ENCODE measurements around the gene KDM3A.

KDM3A gene

DNA sequence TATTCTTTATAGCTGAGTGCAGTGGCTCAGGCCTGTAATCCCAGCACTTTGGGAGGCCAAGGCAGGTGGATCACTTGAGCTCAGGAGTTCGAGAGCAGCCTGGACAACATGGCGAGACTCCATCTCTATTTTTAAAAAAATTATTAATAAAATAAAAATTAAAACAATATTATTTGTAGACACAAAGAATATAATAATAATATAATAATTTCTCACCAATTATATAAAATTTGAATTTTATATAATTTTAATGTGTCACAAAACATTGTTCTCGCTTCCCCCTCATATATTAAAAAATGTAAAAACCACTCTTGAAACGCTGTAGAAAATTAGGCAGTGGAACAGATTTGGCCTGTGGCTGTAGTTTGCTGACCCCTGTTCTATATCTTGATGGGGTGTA, 5.6 kb upstream of the KDM3A start:
- DNase-seq (ENCODE audit: low read depth in 2 of 2) = no peak

DNA sequence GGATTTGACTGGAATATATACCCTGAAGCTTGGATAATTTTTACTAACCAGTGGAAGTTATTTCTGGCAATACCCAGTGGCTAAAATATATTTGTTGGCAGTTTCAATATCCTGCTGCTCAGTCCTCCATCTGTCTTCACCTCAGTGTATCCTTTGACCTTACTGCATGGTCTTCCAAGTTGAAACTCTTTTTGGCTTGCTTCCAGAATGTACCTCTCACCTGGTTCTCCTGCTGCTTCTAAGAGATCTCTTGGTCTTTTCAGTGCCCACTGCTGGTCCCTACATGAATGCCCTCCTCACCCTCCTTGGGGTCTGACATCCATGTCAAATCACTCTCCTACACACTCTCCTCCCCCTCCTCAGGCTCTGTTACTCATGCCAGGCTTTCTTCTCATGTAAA, 4.8 kb upstream of the KDM3A start:
- DNase-seq (ENCODE audit: low read depth in 2 of 2) = no peak

DNA sequence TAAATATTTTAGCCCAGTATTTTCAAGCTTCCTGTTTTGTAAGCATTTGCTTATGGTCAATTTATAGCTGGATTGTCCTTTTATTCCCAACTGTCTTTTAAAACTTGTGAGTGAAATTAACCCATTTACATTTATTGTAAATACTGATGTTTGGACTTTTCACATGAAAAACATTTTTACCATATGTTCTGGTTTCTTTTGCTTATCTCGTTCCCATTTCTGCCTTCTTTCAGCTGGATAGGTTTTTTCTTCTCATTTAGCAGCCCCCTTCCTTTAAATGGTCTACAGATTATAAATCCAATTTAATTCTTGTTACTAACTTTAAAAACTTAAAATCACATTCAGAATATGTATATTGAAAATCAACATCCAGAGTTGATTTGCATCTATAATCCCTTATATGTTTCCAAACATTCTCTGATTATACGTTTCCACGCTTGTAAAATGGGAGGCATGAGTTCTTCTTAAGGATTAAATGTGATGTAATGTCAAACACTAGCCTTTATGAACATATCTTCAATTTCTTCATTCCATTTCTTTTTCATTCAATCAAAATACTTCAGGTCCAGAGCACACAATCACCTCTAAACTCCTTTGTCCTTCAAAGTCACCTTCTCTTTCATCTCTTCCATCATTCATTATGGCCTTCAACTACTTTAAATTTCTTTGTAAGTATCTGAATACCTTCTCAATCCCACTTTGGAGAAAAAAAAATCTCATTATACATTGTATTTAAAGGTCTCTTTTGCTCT, 1.1 kb upstream of the KDM3A start:
- DNase-seq (ENCODE audit: low read depth in 2 of 2) = no peak

DNA sequence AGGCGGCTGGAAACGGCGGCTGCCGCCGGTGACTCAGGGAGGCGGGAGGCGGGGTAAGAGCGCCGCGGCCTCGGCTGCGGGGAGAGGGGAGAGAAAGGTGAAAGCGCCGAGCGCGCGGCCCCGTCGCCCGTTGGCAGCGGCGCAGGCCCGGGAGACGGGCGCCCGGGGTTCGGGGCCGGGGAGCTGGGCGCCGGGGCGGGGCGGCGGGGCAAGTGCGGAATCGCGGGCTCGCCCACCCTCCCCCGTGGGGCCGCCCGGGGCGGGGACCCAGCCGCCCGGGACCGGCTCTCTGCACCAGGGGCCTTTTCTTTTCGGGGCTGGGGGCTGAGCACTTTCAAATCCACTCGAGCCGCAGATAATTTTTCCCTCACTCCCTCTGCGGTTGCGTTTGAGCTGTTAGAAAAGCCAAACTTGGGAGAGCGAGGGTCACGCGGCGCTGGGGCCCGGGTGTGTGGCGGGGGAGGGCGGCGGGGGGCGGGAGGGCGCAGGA, 266 bp downstream of the KDM3A start:
- peak in 1 of 2 donors; percentile 2 for DNase-seq (ENCODE audit: low read depth in 2 of 2)

DNA sequence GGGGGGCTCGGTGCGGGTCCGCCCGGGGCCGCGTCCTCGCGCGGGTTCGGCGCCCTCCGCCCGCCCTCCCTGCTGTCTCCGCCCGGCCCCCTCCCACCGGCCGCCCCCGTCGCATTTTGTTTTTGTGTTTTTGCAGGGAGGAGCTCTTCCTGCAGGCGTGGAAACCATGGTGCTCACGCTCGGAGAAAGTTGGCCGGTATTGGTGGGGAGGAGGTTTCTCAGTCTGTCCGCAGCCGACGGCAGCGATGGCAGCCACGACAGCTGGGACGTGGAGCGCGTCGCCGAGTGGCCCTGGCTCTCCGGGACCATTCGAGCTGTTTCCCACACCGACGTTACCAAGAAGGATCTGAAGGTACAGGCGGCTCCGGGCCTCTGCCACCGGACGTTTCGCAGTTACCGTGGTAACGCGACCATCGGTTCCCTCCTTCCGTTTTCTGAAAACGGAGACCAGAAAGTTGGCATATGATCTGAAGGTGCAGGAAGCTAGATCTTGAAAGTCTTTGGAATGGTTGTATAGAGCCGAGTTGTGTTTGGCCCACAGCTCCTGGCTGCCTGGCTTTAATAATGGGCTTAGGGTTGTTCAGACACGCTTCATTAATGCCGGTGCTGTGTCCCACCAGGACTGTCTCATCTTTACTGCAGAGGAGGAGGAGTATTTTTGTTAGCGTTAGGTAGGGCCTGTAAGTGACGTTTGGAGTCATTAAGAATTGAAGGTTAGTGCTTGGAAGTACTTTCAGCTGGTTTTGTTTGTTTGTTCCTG, 891 bp downstream of the KDM3A start:
- peak; percentile 31 to 36 for DNase-seq (ENCODE audit: low read depth in 2 of 2)

DNA sequence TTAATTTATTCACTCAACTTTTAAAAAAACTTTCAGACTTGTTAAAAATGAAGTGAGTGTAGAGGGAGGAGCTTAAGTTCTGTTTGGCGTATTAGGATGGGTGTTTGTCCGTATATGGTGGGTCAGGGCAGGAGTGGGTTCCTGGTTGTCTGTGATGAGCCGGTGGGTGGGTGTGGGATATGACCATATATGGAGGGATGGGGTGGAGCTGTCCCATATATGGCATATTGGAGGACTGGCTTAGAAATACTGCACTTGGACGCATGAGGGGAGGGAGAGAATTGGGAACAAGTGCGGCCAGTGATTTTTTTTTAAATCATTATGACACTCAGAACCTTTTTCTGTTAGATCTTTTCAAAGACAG, 1.5 kb downstream of the KDM3A start:
- DNase-seq (ENCODE audit: low read depth in 2 of 2) = peak; percentile 53 to 67

DNA sequence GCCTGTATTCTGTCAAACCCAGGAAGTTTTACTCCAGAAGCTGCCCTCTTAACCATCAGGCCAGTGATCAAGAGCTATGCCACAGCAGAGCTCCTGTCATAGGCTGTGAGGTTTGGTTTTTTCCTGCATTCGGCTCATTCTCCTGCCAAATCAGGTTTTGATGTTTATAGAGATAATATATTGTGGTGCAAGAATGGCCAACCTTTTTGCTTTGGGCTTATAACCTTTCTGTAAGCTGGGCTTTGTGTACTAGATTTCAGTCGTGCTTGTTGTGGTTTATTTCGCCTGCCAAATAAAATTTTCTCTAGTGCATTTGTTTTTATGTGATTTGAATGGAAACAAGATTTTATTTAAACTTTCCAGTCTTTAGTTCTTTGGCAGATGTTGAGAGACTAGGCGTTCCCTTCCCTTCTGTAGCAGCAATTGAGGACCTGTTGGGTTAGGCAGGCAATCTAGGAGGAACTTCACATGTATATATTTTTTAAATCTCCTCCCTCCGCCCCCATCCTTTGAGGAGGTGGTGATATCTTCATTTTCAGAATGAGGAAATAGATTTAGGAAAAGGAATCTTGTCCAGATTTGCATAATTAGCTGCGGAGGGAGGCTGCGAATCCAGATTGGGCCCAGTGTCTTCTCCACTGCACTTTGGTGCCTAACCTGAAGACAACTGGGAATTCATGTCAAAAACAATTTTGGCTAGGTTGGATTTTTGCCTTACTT, 2.6 kb downstream of the KDM3A start:
- no peak for DNase-seq (ENCODE audit: low read depth in 2 of 2)

DNA sequence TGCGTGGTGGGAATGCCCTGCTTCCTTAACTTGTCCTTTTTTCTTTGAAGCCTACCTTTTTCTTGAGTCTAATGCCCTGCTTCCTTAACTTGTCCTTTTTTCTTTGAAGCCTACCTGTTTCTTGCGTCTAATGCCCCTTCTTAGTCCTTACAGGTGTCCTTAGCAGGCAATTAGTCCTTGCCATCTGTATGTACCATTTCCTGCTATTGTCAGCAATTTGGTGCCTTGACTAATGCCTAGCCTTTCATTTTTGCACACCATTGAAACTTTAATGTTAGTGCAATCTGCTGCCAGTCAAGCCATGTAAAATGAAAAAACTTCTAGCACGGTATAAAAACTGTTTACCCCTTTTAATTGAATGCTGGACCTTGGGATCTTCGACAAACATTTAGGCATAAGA, 4.3 kb downstream of the KDM3A start:
- DNase-seq (ENCODE audit: low read depth in 2 of 2) = no peak

DNA sequence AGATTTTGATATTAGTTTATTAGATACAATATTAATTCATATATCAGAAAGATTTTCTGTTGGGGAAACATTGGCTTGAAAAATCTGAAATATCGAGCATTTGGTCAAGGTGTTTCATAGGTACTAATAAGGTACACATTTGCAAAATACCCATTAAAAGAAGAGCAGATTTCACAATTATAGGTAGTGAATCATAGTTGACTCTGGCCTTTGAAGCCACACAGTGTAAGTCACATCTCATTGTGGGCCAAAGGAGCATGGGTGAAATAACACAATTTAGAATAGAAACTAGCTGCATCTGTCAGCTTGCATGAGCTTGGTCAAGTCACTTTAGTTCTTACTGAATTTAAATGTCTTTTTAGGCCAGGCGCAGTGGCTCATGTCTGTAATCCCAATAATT, 4.9 kb downstream of the KDM3A start:
- no peak for DNase-seq (ENCODE audit: low read depth in 2 of 2)

DNA sequence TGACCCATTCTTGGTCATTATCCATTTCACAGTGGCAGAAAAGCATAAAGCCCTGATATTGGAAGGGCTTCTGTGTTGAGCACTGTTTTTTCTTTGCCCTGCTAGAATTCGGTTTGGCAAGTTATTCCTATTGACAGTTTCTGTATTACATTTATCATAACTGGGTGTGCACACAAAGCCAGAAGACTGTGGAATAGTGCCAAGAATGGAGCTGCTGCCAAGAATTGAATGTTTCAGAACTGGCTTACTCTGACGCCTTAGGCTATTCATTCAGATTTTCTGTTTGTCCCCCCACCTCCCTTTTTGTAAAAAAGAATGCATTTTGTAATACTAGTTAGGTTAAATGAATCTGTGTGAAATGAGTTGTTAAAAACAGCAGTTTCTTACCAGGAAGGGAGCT, 12.7 kb downstream of the KDM3A start:
- DNase-seq (ENCODE audit: low read depth in 2 of 2) = no peak

DNA sequence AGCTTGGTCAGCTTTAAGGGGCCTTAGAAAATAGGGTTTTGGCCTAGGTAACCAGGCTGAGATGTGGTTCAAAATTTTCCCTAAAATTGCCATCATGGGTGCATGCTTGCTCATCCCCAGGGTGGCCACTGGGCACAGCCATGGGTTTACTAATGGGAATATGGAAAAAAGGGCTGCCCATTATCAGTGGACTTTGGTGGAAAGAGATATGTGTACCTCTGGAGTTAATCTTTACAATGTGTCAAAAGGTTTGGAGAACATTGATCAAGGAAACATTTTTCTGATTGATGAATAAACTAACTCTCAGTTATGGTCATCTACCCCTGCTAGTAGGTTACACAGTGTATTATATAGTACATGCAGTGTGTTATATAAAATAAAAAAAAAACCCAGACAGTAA, 13.1 kb downstream of the KDM3A start:
- no peak for DNase-seq (ENCODE audit: low read depth in 2 of 2)

DNA sequence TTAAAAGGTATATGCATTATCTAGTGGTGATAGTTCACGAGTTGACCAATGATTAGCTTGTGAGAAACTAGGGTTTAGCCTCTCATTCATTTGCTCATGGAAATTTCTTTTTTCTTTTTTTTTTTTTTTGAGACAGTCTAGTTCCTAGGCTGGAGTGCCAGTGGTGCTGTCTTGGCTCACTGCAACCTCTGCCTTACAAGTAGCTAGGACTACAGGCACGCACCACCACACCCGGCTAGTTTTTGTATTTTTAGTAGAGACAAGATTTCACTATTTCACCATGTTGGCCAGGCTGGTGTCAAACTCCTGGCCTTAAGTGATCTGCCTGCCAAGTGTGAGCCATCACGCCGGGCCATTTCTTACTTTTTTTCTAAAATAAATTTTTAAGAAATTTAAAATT, 14.0 kb downstream of the KDM3A start:
- no peak for DNase-seq (ENCODE audit: low read depth in 2 of 2)

DNA sequence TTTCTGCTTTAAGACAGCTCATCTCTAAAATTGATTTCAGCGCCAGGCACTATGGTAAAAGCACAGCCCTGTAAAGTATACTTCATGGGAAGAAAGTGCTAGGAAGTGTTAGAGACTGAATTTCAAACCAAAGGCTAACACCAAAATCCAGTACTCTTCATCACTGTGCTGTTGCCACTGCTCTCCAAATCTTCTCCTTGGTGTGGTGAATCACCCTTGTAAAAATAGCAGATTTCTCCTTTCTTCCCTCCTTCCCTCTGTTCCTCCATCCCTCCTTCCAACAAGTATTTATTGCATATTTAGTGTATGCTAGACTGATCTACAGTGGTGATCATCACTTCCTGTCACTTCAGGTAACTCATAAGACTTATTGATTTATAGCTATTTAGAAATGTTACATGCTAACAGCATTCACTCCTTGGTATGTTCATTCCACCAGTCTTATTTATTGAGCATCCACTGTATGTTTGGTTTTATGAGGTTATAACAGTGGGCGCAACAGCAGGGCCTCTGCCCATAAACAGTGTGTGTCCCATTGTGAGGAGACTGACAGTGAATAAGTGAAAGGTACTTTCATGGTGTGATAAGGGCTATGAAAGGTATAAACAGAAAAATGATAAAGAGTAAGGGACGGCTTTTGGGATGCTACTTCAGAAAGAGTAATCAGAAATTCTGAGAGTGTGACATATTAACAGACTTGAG, 20.0 kb downstream of the KDM3A start:
- no peak for DNase-seq (ENCODE audit: low read depth in 2 of 2)

DNA sequence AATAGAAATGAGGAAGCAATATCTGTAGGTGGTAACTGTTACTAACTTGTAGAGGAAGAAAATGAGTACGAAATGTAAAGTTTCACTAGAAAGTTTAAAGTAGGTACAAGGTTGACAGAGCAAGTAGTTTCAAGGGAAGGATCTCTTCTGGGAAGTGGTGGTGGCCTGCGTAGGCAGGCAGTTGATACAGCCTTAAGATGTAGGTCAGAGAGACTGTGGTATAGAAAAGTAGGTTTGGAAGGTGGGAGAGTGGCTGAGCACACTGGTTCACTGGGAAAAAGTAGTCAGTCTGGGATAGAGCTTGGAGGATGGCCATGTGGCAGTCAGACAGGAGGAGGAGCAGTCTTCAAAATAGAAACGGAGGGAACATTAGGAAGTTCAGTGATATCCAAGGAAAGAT, 23.5 kb downstream of the KDM3A start:
- DNase-seq (ENCODE audit: low read depth in 2 of 2) = no peak

DNA sequence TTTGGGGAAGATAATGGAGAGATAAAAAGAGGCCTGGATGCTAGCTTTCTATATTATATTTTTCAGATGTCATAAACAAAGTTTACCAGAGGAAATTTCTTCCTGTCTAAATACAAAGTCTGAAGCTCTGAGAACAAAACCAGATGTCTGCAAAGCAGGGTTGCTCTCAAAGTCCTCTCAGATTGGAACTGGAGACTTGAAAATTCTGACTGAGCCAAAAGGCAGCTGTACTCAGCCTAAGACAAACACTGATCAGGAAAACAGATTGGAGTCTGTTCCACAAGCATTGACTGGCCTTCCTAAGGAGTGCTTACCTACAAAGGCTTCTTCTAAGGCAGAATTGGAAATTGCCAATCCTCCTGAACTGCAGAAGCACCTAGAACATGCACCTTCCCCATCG, 25.1 kb downstream of the KDM3A start:
- DNase-seq (ENCODE audit: low read depth in 2 of 2) = no peak

DNA sequence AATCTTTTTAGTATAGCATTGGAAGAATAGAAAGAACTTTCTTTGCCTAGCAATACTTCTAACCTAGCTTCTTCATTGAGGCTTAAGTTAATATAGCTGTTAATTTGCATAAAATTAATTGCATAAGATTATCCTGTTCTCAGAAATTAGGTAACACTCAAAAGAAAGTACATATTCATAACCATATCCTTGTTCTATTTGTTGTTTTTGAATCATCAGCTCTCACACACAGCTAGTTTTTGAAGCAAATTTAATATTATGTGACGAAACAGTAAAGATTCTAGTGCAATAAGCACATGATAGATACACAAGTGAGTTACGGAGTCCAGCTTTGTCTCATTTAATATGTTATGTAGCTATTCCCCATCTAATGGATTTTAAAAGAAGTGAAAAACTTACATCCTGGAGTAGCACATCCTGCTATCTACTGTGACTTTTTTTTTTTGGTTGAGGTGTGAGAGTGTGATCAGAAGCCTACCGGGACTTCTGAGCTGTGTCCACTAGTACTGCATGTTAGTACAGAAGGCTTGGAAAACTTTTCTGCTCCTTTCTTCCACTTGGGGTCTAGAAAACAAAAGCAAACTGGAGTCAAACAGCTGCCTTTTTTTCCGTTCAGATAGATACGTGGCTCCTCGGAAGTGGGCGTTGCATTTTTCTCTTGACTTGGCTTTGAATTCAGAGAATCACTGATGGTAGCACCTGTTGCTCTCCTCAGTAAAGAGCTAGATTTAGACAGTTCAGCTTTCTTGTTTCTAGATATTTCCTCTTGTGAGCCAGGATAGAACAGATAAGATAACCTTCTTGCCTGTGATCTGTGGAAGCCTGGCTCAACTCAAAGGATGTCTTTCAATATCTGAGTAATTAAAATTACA, 27.2 kb downstream of the KDM3A start:
- peak in 1 of 2 donors; percentile 2 for DNase-seq (ENCODE audit: low read depth in 2 of 2)

DNA sequence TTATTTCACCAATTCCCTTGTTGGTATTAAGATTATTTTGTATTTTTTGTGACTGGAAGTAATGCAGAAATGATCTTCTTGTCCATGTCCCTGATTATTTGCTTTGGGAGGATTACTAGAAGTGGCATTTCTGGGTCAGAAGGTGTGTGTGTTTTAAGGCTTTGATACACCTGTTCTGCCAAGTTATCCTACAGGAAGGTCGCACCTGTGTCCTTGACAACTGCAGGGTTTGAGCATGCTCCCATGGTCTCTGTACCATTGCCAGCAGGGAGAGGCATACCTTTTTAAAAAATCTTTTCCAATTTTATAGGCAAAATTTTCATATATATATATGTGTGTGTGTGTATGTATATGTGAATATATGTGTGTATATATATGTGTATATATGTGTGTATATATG, 29.7 kb downstream of the KDM3A start:
- DNase-seq (ENCODE audit: low read depth in 2 of 2) = no peak

DNA sequence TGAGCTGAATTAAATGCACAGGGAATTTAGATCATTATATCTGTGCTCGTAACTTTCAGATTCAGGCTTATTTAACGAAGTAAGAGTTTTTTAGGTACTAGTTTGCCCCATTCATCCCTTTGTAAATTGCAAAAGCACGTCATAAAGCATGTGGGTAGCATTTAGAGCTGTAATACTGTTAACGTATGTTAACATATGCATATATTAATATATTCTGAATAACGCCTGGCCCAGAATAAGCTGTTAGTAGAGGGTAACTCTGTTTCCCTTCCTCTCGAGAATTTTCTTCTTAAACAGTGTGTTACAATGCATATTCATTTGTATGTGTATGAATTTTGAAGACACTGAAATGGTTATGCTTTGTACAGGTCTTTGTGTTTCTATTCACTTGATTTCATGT, 30.5 kb downstream of the KDM3A start:
- no peak for DNase-seq (ENCODE audit: low read depth in 2 of 2)

DNA sequence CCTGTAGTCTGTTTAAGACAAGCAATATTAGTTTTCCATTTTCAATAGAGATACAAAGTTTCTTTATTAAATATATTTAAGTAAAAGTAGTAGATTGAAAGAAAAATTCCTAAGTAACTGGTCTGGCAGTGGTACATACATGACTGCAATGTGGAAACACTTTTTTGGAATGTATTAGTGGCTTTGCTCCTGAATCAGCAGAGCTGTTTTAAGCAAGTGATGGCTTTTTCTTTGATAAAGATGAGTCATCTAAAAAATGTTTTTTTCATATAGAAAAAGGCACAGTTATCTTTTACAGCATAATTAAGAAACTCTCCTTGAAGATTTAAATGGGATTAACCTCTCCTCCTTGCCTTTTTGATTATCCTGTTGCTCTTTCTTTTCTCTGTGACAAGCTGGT, 34.9 kb downstream of the KDM3A start:
- no peak for DNase-seq (ENCODE audit: low read depth in 2 of 2)

DNA sequence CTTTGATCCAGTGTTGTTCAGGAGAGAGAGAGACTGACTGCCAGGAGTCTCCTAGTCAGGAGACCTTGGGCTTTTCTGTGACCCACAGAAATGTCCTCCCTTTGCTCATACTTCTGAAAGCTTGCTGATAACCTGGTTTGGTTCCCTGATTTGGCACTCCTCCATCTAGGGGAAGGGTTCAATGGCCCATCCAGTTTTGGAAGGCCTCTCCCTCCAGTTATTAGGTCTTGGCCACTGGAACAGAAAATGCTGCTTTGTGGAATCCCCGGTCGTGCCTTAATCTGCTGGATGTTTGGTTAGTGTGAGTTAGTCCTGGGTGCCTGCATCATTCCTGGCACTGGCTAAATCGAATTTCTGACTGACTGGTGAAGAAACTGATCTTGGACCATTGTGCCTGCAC, 35.7 kb downstream of the KDM3A start:
- DNase-seq (ENCODE audit: low read depth in 2 of 2) = no peak

DNA sequence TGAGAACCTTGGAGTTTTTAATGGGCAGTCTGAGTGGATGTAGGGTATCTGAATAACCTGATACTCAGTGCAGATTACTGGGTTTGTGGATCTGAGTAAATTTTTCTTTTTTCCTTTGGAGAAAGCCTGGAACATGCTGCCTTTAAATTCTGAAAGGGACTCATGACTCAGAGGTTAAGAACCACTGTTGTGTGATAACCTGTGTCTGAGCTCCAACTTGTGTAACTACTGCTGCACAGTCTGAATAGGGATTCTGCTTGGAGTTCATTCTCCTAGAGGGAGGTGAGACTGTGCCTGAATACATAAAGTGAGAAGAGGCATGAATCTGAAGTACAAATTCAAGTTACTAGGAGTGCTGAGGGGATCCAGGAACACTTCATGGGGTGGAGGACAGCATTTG, 36.2 kb downstream of the KDM3A start:
- no peak for DNase-seq (ENCODE audit: low read depth in 2 of 2)
